GM19463 (cell line): Measurements from ENCODE around the gene PPIB.

Experiments
- ATAC-seq: cut with Tn5 transposase; IDR thresholded peaks from one replicate; pipeline ENCODE4 v1.9.1; 2021; ENCODE audit warnings: mild to moderate bottlenecking, moderate library complexity; ENCODE audit not compliant: unreplicated experiment

The PPIB gene

GRCh38 chr15:64158363-64159134 is 4.3 kb downstream of the PPIB start:
- no peak for ATAC-seq

GRCh38 chr15:64157599-64158125 is 5.2 kb downstream of the PPIB start:
- ATAC-seq: no peak

GRCh38 chr15:64156652-64157331 is 6.0 kb downstream of the PPIB start:
- ATAC-seq: no peak

DNA sequence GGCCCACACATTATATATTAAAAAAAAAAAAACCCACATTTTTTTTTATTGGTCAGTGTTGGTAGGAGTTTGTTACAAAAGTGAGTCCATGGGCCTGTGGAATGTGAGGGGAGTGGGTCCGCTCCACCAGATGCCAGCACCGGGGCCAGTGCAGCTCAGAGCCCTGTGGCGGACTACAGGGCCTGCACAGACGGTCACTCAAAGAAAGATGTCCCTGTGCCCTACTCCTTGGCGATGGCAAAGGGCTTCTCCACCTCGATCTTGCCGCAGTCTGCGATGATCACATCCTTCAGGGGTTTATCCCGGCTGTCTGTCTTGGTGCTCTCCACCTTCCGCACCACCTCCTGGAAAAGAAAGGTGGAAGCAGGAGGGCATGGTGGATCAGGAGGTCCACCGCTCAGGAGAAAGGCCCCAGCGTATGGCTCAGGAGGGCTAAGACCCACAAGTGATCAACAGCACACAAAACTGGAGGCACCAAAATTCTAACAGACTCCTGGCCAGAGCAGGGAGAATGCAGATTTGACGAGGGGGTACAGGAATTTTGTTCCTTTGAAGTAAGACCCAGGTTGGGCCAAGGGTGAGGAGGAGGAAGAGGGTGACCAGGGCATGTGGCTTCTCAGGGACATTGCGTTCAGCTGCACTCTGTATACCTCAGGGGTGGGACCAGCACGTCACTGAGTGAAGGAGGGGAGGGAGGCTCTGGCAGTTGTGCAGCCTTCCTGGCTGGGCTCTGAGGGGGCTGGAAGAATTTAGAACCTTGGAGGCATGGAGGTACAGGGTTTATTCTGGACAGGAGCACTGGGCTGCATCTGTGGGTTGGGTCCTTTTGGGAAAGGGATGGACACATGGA is 6.8 kb downstream of the PPIB start:
- ATAC-seq: no peak

DNA sequence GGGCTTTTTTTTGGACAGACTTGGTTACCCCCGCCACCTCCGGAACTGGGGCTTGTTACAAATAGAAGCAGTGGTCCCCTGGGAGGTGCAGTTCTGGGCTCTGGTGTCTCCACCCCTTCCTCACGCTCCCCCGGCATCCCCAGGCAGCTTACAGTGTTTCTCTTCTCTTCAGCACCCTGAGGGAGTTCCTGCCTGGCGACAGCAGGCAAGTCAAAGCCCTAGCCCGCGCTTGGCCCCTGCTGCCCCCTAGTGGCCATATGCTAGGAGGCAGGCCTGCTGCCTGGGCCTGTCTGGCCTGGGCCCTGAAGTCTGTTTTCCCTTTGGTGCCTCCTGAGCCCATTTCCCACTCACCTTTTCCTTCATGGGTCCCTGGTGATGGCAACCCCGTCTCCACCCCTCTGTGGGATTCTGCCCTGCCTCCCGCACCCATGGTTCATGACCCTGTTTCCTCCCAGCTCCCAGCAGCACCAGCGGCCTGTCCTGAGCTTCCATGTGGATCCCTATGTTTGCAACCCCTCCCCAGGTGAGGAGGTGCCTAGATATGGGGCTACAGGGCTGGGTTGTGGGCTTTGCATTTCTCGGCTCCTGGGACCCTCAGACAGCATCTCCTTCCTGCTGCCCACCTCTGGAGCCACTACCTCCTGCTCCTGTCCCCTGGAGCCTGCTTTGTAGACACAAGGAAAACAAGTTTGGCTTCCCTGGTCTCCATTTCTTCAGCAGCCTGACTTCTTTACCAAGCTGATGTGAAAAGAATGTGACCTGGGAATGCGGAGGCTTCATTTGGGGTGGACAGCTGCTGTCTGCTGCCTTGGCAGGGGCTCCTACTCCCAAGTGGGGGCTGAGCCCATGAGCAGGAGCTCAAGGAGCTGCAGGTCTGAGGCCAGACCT is 9.1 kb downstream of the PPIB start:
- ATAC-seq: peak; percentile 58

- ATAC-seq: peak; percentile 13
Observed at GRCh38 chr15:64152507-64153387, 10.1 kb downstream of the PPIB start.

DNA sequence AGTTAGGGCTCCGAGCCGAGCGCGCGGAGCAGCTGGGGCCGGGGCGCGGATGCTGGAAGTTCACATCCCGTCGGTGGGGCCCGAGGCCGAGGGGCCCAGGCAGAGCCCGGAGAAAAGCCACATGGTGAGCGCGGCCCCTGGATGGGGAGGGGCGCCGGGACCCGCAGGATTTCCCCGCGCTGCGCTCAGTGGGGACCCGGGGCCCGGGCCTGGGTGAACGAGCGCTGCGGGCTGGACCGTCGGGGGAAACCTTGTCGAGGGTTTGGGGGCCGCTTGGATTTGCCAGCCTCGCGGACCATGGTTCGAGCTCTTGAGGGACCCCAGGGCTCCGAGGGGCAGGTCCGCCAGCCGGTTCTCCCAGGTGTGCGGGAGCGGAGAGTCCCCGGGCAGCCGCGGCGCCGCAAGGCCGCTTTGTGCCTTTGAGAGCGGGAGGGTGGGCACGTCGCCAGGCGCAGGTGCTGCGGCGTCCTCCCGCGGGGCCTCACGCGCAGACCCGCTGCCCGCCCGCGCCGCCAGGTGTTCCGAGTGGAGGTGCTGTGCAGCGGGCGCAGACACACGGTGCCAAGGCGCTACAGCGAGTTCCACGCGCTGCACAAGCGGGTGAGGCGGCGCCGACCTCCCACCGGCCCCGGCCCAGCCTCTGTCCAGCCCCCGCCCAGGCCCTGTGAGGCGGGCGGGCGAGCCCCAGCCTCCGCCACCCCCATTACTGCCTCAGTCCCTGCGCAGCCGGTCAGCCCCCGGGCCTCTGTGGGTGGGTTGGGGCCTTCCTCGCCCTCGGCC is 10.9 kb downstream of the PPIB start, which contains the start of gene SNX22:
Gene SNX22, plus strand, starts transcription at position 5 of the 780 bp plus-strand sequence. Its CDS starts 45 bp downstream, at position 50.
- peak; percentile 3 for ATAC-seq

- ATAC-seq: no peak
Observed at GRCh38 chr15:64149893-64150578, 12.8 kb downstream of the PPIB start.

GRCh38 chr15:64149424-64149823 is 13.4 kb downstream of the PPIB start:
- no peak for ATAC-seq

GRCh38 chr15:64148581-64148980 is 14.2 kb downstream of the PPIB start:
- ATAC-seq: no peak

DNA sequence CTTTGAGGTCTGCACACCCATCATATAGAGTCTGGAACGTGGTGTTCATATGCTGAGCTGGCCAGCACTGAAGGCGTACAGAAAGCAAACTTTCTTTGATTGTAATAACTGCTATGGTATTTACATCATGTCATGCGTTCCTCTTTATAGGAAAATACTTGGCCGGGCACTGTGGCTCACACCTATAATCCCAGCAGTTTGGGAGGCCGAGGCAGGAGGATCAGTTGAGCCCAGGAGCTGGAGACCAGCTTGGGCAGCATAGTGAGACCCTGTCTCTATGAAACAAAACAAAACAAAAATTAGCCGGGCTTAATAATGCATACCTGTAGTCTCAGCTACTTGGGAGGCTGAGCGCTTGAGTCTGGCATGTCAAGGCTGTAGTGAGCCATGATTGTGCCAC is 14.7 kb downstream of the PPIB start:
- no peak for ATAC-seq

- ATAC-seq: no peak
Observed at GRCh38 chr15:64146885-64147681, 15.7 kb downstream of the PPIB start.

GRCh38 chr15:64146520-64146884 is 16.3 kb downstream of the PPIB start:
- ATAC-seq: no peak

- ATAC-seq: no peak
Observed at GRCh38 chr15:64146041-64146440, 16.8 kb downstream of the PPIB start.

- ATAC-seq: peak; percentile 70
Observed at GRCh38 chr15:64144565-64145281, 18.1 kb downstream of the PPIB start.

DNA sequence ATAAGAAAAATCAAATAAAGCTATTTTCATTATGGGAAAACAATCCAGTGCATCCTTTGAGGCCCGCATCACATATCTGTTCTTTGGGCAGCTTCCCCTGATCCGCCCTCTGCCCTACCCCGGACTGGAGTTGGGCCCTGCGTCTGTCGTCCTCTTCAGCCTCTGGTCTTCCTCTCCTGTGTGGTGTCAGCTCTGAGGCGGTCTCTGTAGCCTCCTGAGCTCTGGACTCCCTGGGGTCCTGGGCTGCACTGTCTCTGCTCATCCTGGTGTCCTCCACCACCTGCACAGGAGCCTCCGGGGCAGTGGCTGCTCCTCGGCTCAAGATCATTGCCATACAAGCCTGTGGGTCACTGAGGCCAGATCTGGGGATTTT is 18.6 kb downstream of the PPIB start:
- ATAC-seq: no peak
